WI38 (cell line): ENCODE measurements around the gene MADCAM1.

Source experiments
- H3K4me3 ChIP-seq: 2 replicates; pipeline ENCODE4 v1.5.1; 2011; ENCODE audit warnings: low read depth, mild to moderate bottlenecking, control low read depth, low read length
- CTCF ChIP-seq: IDR thresholded peaks from 2 replicates; pipeline ENCODE4 v1.5.1; 2012; ENCODE audit warnings: low read depth, mild to moderate bottlenecking, control low read depth, low read length

Gene MADCAM1

GRCh38 chr19:455031-455705, 41.1 kb upstream of the MADCAM1 start:
- no peak overlapping the region for H3K4me3 ChIP-seq
- no peak for TF ChIP-seq CTCF

GRCh38 chr19:455851-456546, 40.3 kb upstream of the MADCAM1 start:
- TF ChIP-seq CTCF: no peak
- no peak overlapping the region for H3K4me3 ChIP-seq

GRCh38 chr19:456547-457110, 39.7 kb upstream of the MADCAM1 start:
- no peak for TF ChIP-seq CTCF
- H3K4me3 ChIP-seq: no peak overlapping the region

- no peak for TF ChIP-seq CTCF
These were observed 38.6 kb upstream of the MADCAM1 start for GRCh38 chr19:457636-458035.

GRCh38 chr19:458091-459042, 37.9 kb upstream of the MADCAM1 start:
- TF ChIP-seq CTCF: no peak

More at GRCh38 chr19:457636-458035, 38.6 kb upstream of the MADCAM1 start:
- no peak overlapping the region for H3K4me3 ChIP-seq

GRCh38 chr19:459724-460511, 36.4 kb upstream of the MADCAM1 start:
- no peak for TF ChIP-seq CTCF
- H3K4me3 ChIP-seq: peak overlapping the region; percentile 54

More at GRCh38 chr19:458091-459042, 37.9 kb upstream of the MADCAM1 start:
- no peak overlapping the region for H3K4me3 ChIP-seq
